ENCODE data around the gene ANO10. TPM values are rescaled to one million over a fixed set of nuclear protein-coding genes. Genes with fewer than 3 reads are reported as not detected.

ANO10 gene
- total and polyA plus RNA-seq, 11 donors, result 8.3 to 29.8 (median 15.8) TPM

DNA sequence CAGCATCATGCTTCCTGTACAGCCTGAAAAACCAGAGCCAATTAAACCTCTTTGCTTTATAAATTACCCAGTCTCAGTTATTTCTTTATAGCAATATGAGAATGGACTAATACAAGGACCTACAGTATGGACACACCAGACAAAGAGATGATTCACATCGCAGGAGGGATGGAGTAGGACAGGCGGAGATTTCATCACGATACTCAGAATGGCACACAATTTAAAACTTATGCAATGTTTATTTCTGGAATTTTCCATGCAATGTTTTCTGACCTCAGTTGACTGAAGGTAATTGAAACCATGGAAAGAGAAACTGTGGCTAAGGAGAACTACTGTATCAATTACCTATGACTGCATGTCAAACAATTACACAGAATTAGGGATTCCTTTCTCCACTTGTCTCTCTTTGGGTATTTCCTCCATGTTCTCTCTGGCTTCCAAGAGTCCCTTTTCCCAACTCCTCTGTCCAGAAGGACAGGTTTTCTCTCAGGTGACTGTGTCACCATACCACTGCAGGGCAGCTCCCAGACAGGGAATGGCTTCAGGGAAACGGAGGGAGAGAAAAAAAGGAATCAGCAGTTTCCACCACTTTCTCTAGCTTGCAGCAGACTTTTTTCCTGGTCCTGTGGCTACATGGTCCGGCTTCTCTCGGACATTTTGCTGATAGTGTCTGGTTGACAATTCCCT, 3.0 kb upstream of the ANO10 start:
- no peak for TF ChIP-seq CTCF (IDR thresholded peaks at IDR 0.05)
- no peak for TF ChIP-seq POLR2A (IDR thresholded peaks at IDR 0.05)
- H3K27me3 ChIP-seq, result no peaks in the 10 kb centered on the region
- H3K27ac ChIP-seq, result no peak overlapping the region
- no peaks in the 10 kb centered on the region for H3K9me3 ChIP-seq
- no peaks in the 10 kb centered on the region for H3K36me3 ChIP-seq
- 89 to 92% (median 91%) methylated on average over 6 of the region's 6 CpGs for WGBS, 4 donors
- peaks cover 0 to 20% (median 9%) of the 10 kb centered on the region in 12 donors for H3K4me1 ChIP-seq
- DNase-seq (no peak), ATAC-seq (no peak)
- H3K4me3 ChIP-seq, result no peak overlapping the region
- intact Hi-C loops (cut with DNase I), result loop anchor here in 5 of 10 donors (5.0 to 10.0 kb wide), 5 partner anchors 63 to 148 kb away; partner anchors contain the start of gene ABHD5 (in 2 of the 5)

DNA sequence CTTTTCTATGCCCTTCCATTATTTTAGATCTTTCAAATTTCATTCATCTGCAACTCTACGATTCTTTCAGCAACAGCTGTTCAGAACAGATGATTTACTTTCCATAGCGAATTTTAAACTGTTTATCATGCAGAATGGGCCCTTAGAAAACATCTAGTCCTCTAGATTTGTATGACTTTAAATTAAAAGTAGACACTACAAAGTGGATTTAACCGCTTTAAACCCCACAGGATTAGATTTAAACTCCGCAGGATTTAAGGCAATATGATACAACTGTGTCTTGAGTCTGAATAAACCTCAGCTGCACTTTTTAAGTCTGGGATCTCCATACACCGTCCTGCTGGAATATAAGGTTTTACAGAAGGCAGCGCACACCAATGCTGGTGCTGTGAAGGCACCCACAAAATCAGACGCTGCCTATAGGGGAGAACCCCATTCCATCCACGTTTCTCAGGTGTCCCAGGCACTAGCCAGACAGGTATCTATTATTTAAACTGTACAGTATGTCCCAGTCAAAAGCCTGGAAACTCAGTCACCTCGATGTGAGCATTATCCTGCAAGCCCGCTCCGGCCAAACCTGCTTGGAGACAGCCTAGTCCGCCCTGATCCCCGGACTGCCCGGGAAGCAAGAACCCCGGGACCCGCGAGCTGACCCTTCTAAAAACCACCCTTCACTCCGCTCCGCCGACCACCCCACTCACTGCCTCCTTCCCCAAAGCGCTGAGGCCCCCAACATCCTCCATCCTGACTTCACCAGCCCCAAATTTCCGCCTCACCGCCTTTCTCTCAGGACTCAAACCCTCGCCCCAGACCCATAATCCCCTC, 768 bp downstream of the ANO10 start:
- TF ChIP-seq CTCF (IDR thresholded peaks at IDR 0.05) (no peak), POLR2A (IDR thresholded peaks at IDR 0.05) (no peak)
- 14 to 16% (median 15%) methylated on average over 21 to 24 of the region's 24 CpGs for WGBS, 4 donors
- Histone ChIP-seq H3K4me1 (peaks cover 0 to 20% (median 9%) of the 10 kb centered on the region in 12 donors), H3K9me3 (no peaks in the 10 kb centered on the region), H3K4me3 (peak overlapping the region; percentile 77 to 99 (median 90)), H3K36me3 (peaks cover 0 to 5% (median 0%) of the 10 kb centered on the region in 9 donors), H3K27me3 (no peaks in the 10 kb centered on the region), H3K27ac (peak overlapping the region in 10 of 12 donors; percentile 41 to 91 (median 82))
- ATAC-seq (peak in 1 of 4 donors; percentile 2), DNase-seq (peak in 3 of 5 donors; percentile 16 to 65 (median 36))
- intact Hi-C loops (cut with DNase I), result loop anchor here in 5 of 10 donors (5.0 to 10.0 kb wide), 5 partner anchors 66 to 151 kb away; partner anchors contain the start of gene ABHD5 (in 2 of the 5)

DNA sequence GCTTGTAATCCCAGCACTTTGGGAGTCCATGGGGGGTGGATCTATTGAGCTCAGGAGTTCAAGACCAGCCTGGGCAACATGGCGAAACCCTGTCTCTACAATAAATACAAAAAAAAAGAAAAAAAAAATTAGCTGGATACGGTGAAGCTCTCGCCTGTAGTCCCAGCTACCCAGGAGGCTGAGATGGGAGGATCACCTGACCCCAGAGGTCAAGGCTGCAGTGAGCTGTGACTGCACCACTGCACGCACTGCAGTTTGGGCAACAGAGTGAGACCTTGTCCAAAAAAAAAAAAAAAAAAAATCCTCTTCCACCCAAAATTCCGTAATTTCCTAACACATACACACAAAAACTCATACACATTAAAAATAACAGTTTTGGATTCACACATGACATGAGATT, 2.2 kb downstream of the ANO10 start:
- Histone ChIP-seq H3K27ac (no peak overlapping the region), H3K27me3 (no peaks in the 10 kb centered on the region), H3K36me3 (peaks cover 0 to 5% (median 0%) of the 10 kb centered on the region in 9 donors), H3K4me1 (peaks cover 0 to 20% (median 9%) of the 10 kb centered on the region in 12 donors), H3K4me3 (no peak overlapping the region), H3K9me3 (no peaks in the 10 kb centered on the region)
- intact Hi-C loops (cut with DNase I), result no loop called here
- DNase-seq, result no peak
- no peak for ATAC-seq
- WGBS, 4 donors, result 93 to 97% (median 95%) methylated on average over 5 of the region's 5 CpGs
- no peak for TF ChIP-seq CTCF (IDR thresholded peaks at IDR 0.05)
- no peak for TF ChIP-seq POLR2A (IDR thresholded peaks at IDR 0.05)

GRCh38 chr3:43618142-43618541, 3.7 kb downstream of the ANO10 start:
- peaks cover 0 to 5% (median 0%) of the 10 kb centered on the region in 9 donors for H3K36me3 ChIP-seq
- no peak for ATAC-seq
- no peak overlapping the region for H3K4me3 ChIP-seq
- no peak for DNase-seq
- WGBS, 4 donors, result 86 to 100% (median 94%) methylated on average over 1 of the region's 1 CpG
- TF ChIP-seq CTCF (IDR thresholded peaks at IDR 0.05) (no peak), POLR2A (IDR thresholded peaks at IDR 0.05) (no peak)
- no peaks in the 10 kb centered on the region for H3K27me3 ChIP-seq
- H3K9me3 ChIP-seq, result no peaks in the 10 kb centered on the region
- peaks cover 0 to 20% (median 9%) of the 10 kb centered on the region in 12 donors for H3K4me1 ChIP-seq
- no peak overlapping the region for H3K27ac ChIP-seq
- intact Hi-C loops (cut with DNase I), result no loop called here

Data from heart left ventricle (tissue), 16 donors.